PC-9 (cell line): ENCODE results near the gene CUX1. TPM values are rescaled to one million over a fixed set of nuclear protein-coding genes. Genes with fewer than 3 reads are reported as not detected.

ENCODE experiments used
- BruUV-seq: library from RNA; stranded (reverse); fragments of 400-500 nt; replicated peaks from 2 replicates; lab custom pipeline; 2021; lab: Mats Ljungman, UMichigan
- CTCF ChIA-PET: fragments of 300-600 bp; sonication (Branson Sonifier 250); formaldehyde crosslinking; loops from one replicate; lab custom pipeline; 2022; ENCODE audit warnings: antibody characterized with exemption; lab: Charles Lee
- POLR2A ChIA-PET: fragments of 300-600 bp; sonication (Branson Sonifier 250); formaldehyde crosslinking; loops from one replicate; lab custom pipeline; 2022; ENCODE audit warnings: antibody characterized with exemption; ENCODE audit not compliant: unreplicated experiment; lab: Charles Lee
- DNase-seq, 2 experiments: peaks; one replicate each; pipeline versions ENCODE4 v3.0.0 to v3.0.0-alpha.2; 2015 to 2022; ENCODE audit warnings: mixed read lengths in 1 of 2
- H2AFZ ChIP-seq: fragments of 200-600 bp; sonication (generic); 2 replicates; pipeline ENCODE4 v1.8.1; 2017; ENCODE audit warnings: antibody characterized with exemption
- H3F3A ChIP-seq: fragments of 200-600 bp; sonication (generic); 2 replicates; pipeline ENCODE4 v1.8.1; 2017; ENCODE audit warnings: antibody characterized with exemption, mild to moderate bottlenecking, low read depth; ENCODE audit not compliant: insufficient read depth
- H3K27ac ChIP-seq: fragments of 200-600 bp; sonication (generic); 2 replicates; pipeline ENCODE4 v1.6.1; 2016; ENCODE audit warnings: mixed run types
- H3K27me3 ChIP-seq: fragments of 200-600 bp; sonication (generic); 2 replicates; pipeline ENCODE4 v1.6.1; 2016; ENCODE audit warnings: low read depth, mixed run types; ENCODE audit not compliant: insufficient read depth
- H3K36me3 ChIP-seq: fragments of 200-600 bp; sonication (generic); 2 replicates; pipeline ENCODE4 v1.6.1; 2016; ENCODE audit warnings: low read depth, mixed run types
- H3K4me1 ChIP-seq: fragments of 200-600 bp; sonication (generic); replicated peaks from 2 replicates; pipeline ENCODE4 v1.6.1; 2016; ENCODE audit warnings: mixed run types; ENCODE audit not compliant: insufficient read depth
- H3K4me2 ChIP-seq: fragments of 200-600 bp; sonication (generic); 2 replicates; pipeline ENCODE4 v1.6.1; 2017; ENCODE audit warnings: mixed run types
- H3K4me3 ChIP-seq: fragments of 200-600 bp; sonication (generic); 2 replicates; pipeline ENCODE4 v1.6.1; 2016; ENCODE audit warnings: mixed run types
- H3K79me2 ChIP-seq: fragments of 200-600 bp; sonication (generic); 2 replicates; pipeline ENCODE4 v1.6.1; 2017; ENCODE audit warnings: low read depth, mixed run types
- H3K9me2 ChIP-seq: fragments of 200-600 bp; sonication (generic); 2 replicates; pipeline ENCODE4 v1.8.1; 2017; ENCODE audit warnings: mild to moderate bottlenecking; ENCODE audit not compliant: insufficient read depth
- H3K9me3 ChIP-seq: fragments of 200-600 bp; sonication (generic); 2 replicates; pipeline ENCODE4 v1.8.1; 2016; ENCODE audit warnings: low read depth; ENCODE audit not compliant: insufficient read depth
- H4K20me1 ChIP-seq: fragments of 200-600 bp; sonication (generic); 2 replicates; pipeline ENCODE4 v1.8.1; 2017; ENCODE audit not compliant: insufficient read depth
- EZH2 ChIP-seq: fragments of 200-600 bp; sonication (generic); IDR thresholded peaks from 2 replicates; pipeline ENCODE4 v1.8.0; 2017; ENCODE audit warnings: antibody characterized with exemption, low read depth
- intact Hi-C: fragments of 100-400 bp; cut with micrococcal nuclease; formaldehyde crosslinking; loops from one replicate; pipeline ENCODE4 v1.10.0; 2022; ENCODE audit not compliant: unreplicated experiment
- total RNA-seq: library from RNA; stranded (reverse); gene quantifications from 2 replicates; pipeline ENCODE4 v1.2.3, GENCODE V29; 2021
- TF ChIP-seq, protein P1 (sequence below): fragments of 200-600 bp; sonication (generic); conservative IDR thresholded peaks from 2 replicates; pipeline ENCODE4 v1.6.1; 2017; ENCODE audit warnings: mixed run types, antibody characterized with exemption, mild to moderate bottlenecking, moderate library complexity

The CUX1 gene
- total RNA-seq, 1 experiment from 2014 or later: 83.3 TPM

DNA sequence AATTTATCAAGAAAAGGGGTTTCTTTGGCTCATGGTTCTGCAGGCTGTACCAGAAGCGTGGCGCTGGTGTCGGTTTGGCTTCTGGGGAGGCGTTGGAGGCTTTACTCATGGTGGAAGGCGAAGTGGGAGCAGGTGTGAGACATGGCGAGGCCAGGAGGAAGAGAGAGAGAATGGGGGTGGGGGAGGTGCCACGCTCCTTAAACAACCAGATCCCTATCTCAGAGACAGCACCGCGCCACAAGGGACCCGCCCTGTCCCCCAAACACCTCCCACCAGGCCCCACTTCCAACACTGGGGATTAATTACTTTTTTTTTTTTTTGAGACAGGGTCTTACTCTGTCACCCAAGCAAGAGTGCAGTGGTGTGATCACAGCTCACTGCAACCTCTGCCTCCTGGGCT is 451.2 kb downstream of the CUX1 start:
- BruUV-seq: no TSS peak
- Histone ChIP-seq H3K27ac (no peak overlapping the region), H3K4me1 (no peaks in the 10 kb centered on the region), H3K36me3 (no peaks in the 10 kb centered on the region), H3K9me2 (no peaks in the 10 kb centered on the region), H3F3A (no peaks in the 10 kb centered on the region), H2AFZ (no peak overlapping the region), H3K27me3 (no peaks in the 10 kb centered on the region), H4K20me1 (no peaks in the 10 kb centered on the region), H3K9me3 (no peaks in the 10 kb centered on the region), H3K4me2 (no peak overlapping the region), H3K4me3 (no peak overlapping the region), H3K79me2 (no peaks in the 10 kb centered on the region)
- DNase-seq: no peak
- intact Hi-C loops: no loop called here
- ChIA-PET CTCF (no interaction called here), POLR2A (no interaction called here)
- TF ChIP-seq, protein P1, sequence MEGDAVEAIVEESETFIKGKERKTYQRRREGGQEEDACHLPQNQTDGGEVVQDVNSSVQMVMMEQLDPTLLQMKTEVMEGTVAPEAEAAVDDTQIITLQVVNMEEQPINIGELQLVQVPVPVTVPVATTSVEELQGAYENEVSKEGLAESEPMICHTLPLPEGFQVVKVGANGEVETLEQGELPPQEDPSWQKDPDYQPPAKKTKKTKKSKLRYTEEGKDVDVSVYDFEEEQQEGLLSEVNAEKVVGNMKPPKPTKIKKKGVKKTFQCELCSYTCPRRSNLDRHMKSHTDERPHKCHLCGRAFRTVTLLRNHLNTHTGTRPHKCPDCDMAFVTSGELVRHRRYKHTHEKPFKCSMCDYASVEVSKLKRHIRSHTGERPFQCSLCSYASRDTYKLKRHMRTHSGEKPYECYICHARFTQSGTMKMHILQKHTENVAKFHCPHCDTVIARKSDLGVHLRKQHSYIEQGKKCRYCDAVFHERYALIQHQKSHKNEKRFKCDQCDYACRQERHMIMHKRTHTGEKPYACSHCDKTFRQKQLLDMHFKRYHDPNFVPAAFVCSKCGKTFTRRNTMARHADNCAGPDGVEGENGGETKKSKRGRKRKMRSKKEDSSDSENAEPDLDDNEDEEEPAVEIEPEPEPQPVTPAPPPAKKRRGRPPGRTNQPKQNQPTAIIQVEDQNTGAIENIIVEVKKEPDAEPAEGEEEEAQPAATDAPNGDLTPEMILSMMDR: no peak
- TF ChIP-seq EZH2: no peak

DNA sequence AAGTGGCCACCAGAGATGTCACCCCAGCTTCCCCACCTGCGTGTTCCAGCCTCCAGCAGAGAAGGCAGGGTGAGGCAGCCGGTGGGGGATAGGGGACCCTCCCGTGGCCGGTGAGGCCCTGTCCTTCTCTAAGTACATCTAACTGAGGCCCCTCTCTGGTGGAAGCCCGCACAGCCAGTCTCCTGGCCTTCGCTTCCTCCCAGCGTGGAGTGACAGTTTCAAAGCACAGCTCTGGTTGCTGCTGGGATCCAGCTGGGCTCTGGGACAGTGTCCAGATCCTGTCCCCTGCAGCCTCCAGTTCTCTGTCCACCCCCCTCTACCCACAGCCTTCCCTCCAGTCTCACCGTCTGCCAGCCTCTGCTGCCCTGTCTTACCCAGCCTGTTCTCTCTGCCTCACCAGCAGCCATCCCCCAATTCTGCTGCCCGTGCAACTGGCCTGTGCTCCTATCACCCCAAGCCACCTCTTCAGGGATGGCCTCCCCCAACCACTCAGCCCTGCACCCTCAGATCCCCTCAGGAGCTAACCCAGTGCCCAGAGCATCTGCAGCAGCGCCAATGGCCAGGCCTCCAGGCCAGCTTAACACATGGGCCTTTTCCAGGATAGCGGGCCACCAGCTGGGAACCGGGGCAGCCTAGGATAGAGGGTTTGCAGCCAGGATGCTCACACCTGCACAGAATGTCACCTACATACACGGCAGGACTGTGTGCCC is 452.9 kb downstream of the CUX1 start:
- no TSS peak for BruUV-seq
- CTCF ChIA-PET: interaction anchor here (0.6 to 1.8 kb wide), 4 partner anchors 449 to 771 kb away, joined by 5 to 11 read pairs (median 9); no protein-coding TSS in a partner anchor
- no peak overlapping the region for H3K4me3 ChIP-seq
- no peak overlapping the region for H3K27ac ChIP-seq
- POLR2A ChIA-PET: interaction anchor here (0.5 kb wide), 1 partner anchor 1276 kb away, joined by 9 read pairs; no protein-coding TSS in a partner anchor
- H2AFZ ChIP-seq: no peak overlapping the region
- H3K4me2 ChIP-seq: no peak overlapping the region
- no peaks in the 10 kb centered on the region for H3F3A ChIP-seq
- H3K36me3 ChIP-seq: no peaks in the 10 kb centered on the region
- DNase-seq: no peak
- H4K20me1 ChIP-seq: no peaks in the 10 kb centered on the region
- H3K9me3 ChIP-seq: no peaks in the 10 kb centered on the region
- intact Hi-C loops: loop anchor here (5.0 to 10.0 kb wide), 3 partner anchors 194 to 908 kb away; partner anchors contain the start of genes ALKBH4, COL26A1 and LRWD1
- TF ChIP-seq, protein P1: no peak
- no peak for TF ChIP-seq EZH2
- H3K79me2 ChIP-seq: no peaks in the 10 kb centered on the region
- no peaks in the 10 kb centered on the region for H3K9me2 ChIP-seq
- H3K4me1 ChIP-seq: no peaks in the 10 kb centered on the region
- H3K27me3 ChIP-seq: no peaks in the 10 kb centered on the region

DNA sequence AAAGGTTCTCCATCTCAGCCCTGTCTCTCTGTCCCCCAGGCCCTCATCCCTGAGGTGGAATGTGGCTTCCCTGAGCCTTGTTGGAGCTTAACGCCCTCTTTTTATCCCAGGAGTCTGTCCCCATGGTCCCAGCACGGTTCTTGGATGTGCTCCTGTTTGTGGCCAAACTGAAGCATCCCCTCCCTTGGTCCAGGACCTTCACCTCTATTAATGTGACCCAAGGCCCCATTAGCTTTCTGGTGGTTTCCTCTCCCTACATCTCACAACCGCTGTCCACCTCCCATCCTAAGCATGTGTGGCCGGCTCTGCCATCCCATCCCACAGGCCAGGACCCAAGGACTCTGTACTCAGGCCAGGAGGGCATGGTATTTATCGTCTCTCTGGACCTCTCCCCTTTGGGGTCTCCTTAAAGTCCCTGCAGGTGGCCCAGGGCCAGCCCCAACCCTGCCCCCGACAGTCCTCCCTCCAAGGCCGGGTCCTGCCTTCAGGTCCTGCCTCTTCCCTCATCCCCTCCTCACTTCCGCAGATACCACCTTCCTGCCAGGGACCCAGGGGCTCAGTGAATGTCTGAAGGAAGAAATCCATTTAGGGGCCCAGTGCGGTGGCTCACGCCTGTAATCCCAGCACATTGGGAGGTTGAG is 453.9 kb downstream of the CUX1 start:
- no peak overlapping the region for H2AFZ ChIP-seq
- no peak overlapping the region for H3K27ac ChIP-seq
- H3K36me3 ChIP-seq: no peaks in the 10 kb centered on the region
- H3K79me2 ChIP-seq: no peaks in the 10 kb centered on the region
- no peaks in the 10 kb centered on the region for H4K20me1 ChIP-seq
- no peaks in the 10 kb centered on the region for H3K9me3 ChIP-seq
- H3K4me1 ChIP-seq: no peaks in the 10 kb centered on the region
- intact Hi-C loops: loop anchor here (5.0 to 10.0 kb wide), 3 partner anchors 194 to 909 kb away; partner anchors contain the start of genes ALKBH4, COL26A1 and LRWD1
- DNase-seq: no peak
- no TSS peak for BruUV-seq
- H3K4me3 ChIP-seq: no peak overlapping the region
- no peaks in the 10 kb centered on the region for H3K9me2 ChIP-seq
- no peaks in the 10 kb centered on the region for H3K27me3 ChIP-seq
- H3F3A ChIP-seq: no peaks in the 10 kb centered on the region
- ChIA-PET POLR2A (interaction anchor here (0.5 kb wide), 1 partner anchor 1275 kb away, joined by 9 read pairs; no protein-coding TSS in a partner anchor), CTCF (interaction anchor here (0.6 to 1.8 kb wide), 3 partner anchors 450 to 728 kb away, joined by 5 to 10 read pairs (median 8); no protein-coding TSS in a partner anchor)
- TF ChIP-seq, protein P1: no peak
- no peak for TF ChIP-seq EZH2
- no peak overlapping the region for H3K4me2 ChIP-seq
